HCT116 (cell line): Measurements from ENCODE around the gene FSD1L. TPM values are rescaled to one million over a fixed set of nuclear protein-coding genes. Genes with fewer than 3 reads are reported as not detected.

ENCODE experiments used
- ATAC-seq: fragments of 200-7000 bp; cut with Tn5 transposase; 2 replicates; pipeline ENCODE4 v1.9.1; 2020; ENCODE audit warnings: mild to moderate bottlenecking, moderate library complexity
- BruUV-seq: library from RNA; stranded (reverse); fragments of 400-500 nt; replicated peaks from 2 replicates; lab custom pipeline; 2021; lab: Mats Ljungman, UMichigan
- CTCF ChIA-PET: fragments of 300-600 bp; sonication (Branson Sonifier 250); formaldehyde crosslinking; loops from one replicate; lab custom pipeline; 2021; ENCODE audit warnings: antibody characterized with exemption; lab: Charles Lee
- POLR2A ChIA-PET: fragments of 300-600, 350-600 bp; sonication (Branson Sonifier 250); formaldehyde crosslinking; loops from one replicate; lab custom pipeline; 2021; ENCODE audit warnings: antibody characterized with exemption; lab: Charles Lee
- RAD21 ChIA-PET, 2 experiments: fragments of 300-600 bp; sonication (Branson Sonifier 250); formaldehyde crosslinking; loops; one replicate each; lab custom pipeline; 2023; ENCODE audit warnings: low total read pairs in 2 of 2; ENCODE audit not compliant: uncharacterized antibody in 2 of 2, unreplicated experiment in 2 of 2, low non-redundant PET in 1 of 2; lab: Charles Lee
- DNase-seq: peaks from one replicate; pipeline ENCODE4 v3.0.0-alpha.2; 2010; ENCODE audit warnings: low read depth, low spot score
- H2AFZ ChIP-seq: fragments of 200-600 bp; shearing (Covaris generic), sonication (generic); 2 replicates; pipeline ENCODE4 v1.6.1; 2017; ENCODE audit warnings: low read depth, mixed run types, mixed read lengths, antibody characterized with exemption, low read length; ENCODE audit not compliant: poor library complexity, severe bottlenecking
- H3K27ac ChIP-seq: 2 replicates; pipeline ENCODE4 v1.5.1; 2012; ENCODE audit warnings: low read depth, low read length
- H3K27me3 ChIP-seq: fragments of 200-600 bp; sonication (generic); 2 replicates; pipeline ENCODE4 v1.6.1; 2016; ENCODE audit warnings: mixed run types, low read length, mixed read lengths; ENCODE audit not compliant: insufficient read depth
- H3K36me3 ChIP-seq, 2 experiments: fragments of 200-500 bp in 1 of 2; fragments of 200-600 bp in 1 of 2; sonication (Bioruptor generic) in 1 of 2; sonication (generic) in 1 of 2; 2 replicates each; pipeline versions ENCODE4 v1.5.1 to v1.6.1; 2014 to 2016; ENCODE audit warnings: low read length in 2 of 2, inconsistent platforms in 1 of 2, mixed read lengths in 1 of 2, mixed run types in 1 of 2; ENCODE audit not compliant: insufficient read depth in 2 of 2, control insufficient read depth in 1 of 2
- H3K4me1 ChIP-seq, 2 experiments: fragments of 200-600 bp in 1 of 2; sonication (generic) in 1 of 2; 2 replicates each; pipeline versions ENCODE4 v1.5.1 to v1.6.1; 2012 to 2017; ENCODE audit warnings: low read length in 2 of 2, inconsistent platforms in 1 of 2, mild to moderate bottlenecking in 1 of 2, mixed read lengths in 1 of 2, mixed run types in 1 of 2, moderate library complexity in 1 of 2; ENCODE audit not compliant: insufficient read depth in 2 of 2, control insufficient read depth in 1 of 2
- H3K4me2 ChIP-seq: fragments of 200-600 bp; sonication (generic); 2 replicates; pipeline ENCODE4 v1.6.1; 2017; ENCODE audit warnings: mixed run types, low read length, mixed read lengths
- H3K4me3 ChIP-seq, 2 experiments: fragments of 200-600 bp in 1 of 2; sonication (generic) in 1 of 2; replicated peaks in 1 of 2; 2 replicates each; pipeline ENCODE4 v1.5.1; 2011 to 2016; ENCODE audit warnings: low read length in 2 of 2, control low read depth in 1 of 2, low read depth in 1 of 2, mild to moderate bottlenecking in 1 of 2, mixed read lengths in 1 of 2, mixed run types in 1 of 2
- H3K79me2 ChIP-seq: fragments of 200-600 bp; sonication (generic); 2 replicates; pipeline ENCODE4 v1.6.1; 2017; ENCODE audit warnings: mild to moderate bottlenecking, mixed run types, low read length, moderate library complexity, mixed read lengths; ENCODE audit not compliant: insufficient read depth
- H3K9ac ChIP-seq: fragments of 200-600 bp; sonication (generic); 2 replicates; pipeline ENCODE4 v1.6.1; 2016; ENCODE audit warnings: low read length, mixed read lengths
- H3K9me2 ChIP-seq: fragments of 200-600 bp; sonication (generic), shearing (Covaris generic); 2 replicates; pipeline ENCODE4 v1.6.1; 2017; ENCODE audit warnings: mixed run types, mild to moderate bottlenecking, moderate library complexity; ENCODE audit not compliant: insufficient read depth
- H3K9me3 ChIP-seq, 2 experiments: fragments of 200-500 bp in 1 of 2; fragments of 200-600 bp in 1 of 2; sonication (Bioruptor generic) in 1 of 2; sonication (generic) in 1 of 2; 2 replicates each; pipeline ENCODE4 v1.6.1; 2014 to 2017; ENCODE audit warnings: low read length in 2 of 2, mixed read lengths in 2 of 2, inconsistent platforms in 1 of 2, low read depth in 1 of 2, mild to moderate bottlenecking in 1 of 2, mixed run types in 1 of 2, moderate library complexity in 1 of 2; ENCODE audit not compliant: control insufficient read depth in 1 of 2, insufficient read depth in 1 of 2
- H4K20me1 ChIP-seq: fragments of 200-600 bp; sonication (generic), shearing (Covaris generic); 2 replicates; pipeline ENCODE4 v1.6.1; 2017; ENCODE audit warnings: mixed run types, mild to moderate bottlenecking, moderate library complexity; ENCODE audit not compliant: insufficient read depth
- ATF3 ChIP-seq: IDR thresholded peaks from 2 replicates; pipeline ENCODE4 v1.6.1; 2012
- CEBPB ChIP-seq: IDR thresholded peaks from 2 replicates; pipeline ENCODE4 v1.6.1; 2012; ENCODE audit warnings: low read depth
- CTCF ChIP-seq, 3 experiments: fragments of 200-600 bp in 1 of 3; sonication (generic) in 1 of 3; IDR thresholded peaks in 2 of 3; conservative IDR thresholded peaks in 1 of 3; 2 replicates each; pipeline ENCODE4 v1.5.1; 2012 to 2017; ENCODE audit warnings: low read depth in 2 of 3, low read length in 2 of 3, antibody characterized with exemption in 1 of 3, borderline replicate concordance in 1 of 3, control low read depth in 1 of 3, mild to moderate bottlenecking in 1 of 3, mixed read lengths in 1 of 3, mixed run types in 1 of 3, moderate library complexity in 1 of 3; ENCODE audit not compliant: insufficient read depth in 1 of 3
- EGR1 ChIP-seq: IDR thresholded peaks from 2 replicates; pipeline ENCODE4 v1.6.1; 2012; ENCODE audit warnings: low read depth
- ELF1 ChIP-seq: IDR thresholded peaks from 2 replicates; pipeline ENCODE4 v1.6.1; 2012; ENCODE audit warnings: low read depth, borderline replicate concordance
- EZH2 ChIP-seq: fragments of 200-600 bp; sonication (generic); IDR thresholded peaks from 2 replicates; pipeline ENCODE4 v1.6.1; 2017; ENCODE audit warnings: antibody characterized with exemption, mixed run types
- FOSL1 ChIP-seq: IDR thresholded peaks from 2 replicates; pipeline ENCODE4 v1.6.1; 2012; ENCODE audit warnings: low read depth
- JUND ChIP-seq: IDR thresholded peaks from 2 replicates; pipeline ENCODE4 v1.6.1; 2012
- POLR2AphosphoS5 ChIP-seq: IDR thresholded peaks from 2 replicates; pipeline ENCODE4 v1.6.1; 2011; ENCODE audit warnings: mild to moderate bottlenecking, low read depth, low read length, moderate library complexity
- RAD21 ChIP-seq: IDR thresholded peaks from 2 replicates; pipeline ENCODE4 v1.6.1; 2012; ENCODE audit warnings: low read depth, mild to moderate bottlenecking
- SIN3A ChIP-seq: IDR thresholded peaks from 2 replicates; pipeline ENCODE4 v1.6.1; 2012; ENCODE audit warnings: low read depth
- SP1 ChIP-seq: IDR thresholded peaks from 2 replicates; pipeline ENCODE4 v1.6.1; 2012; ENCODE audit warnings: low read depth
- SRF ChIP-seq: IDR thresholded peaks from 2 replicates; pipeline ENCODE4 v1.6.1; 2012; ENCODE audit warnings: low read depth
- TCF7L2 ChIP-seq: IDR thresholded peaks from 2 replicates; pipeline ENCODE4 v1.7.0; 2011; ENCODE audit warnings: borderline replicate concordance, inconsistent platforms; ENCODE audit not compliant: insufficient read depth, insufficient read length; ENCODE audit errors: extremely low read depth
- YY1 ChIP-seq: IDR thresholded peaks from 2 replicates; pipeline ENCODE4 v1.6.1; 2011; ENCODE audit warnings: low read length, low read depth, moderate library complexity, mild to moderate bottlenecking; ENCODE audit not compliant: insufficient replicate concordance; ENCODE audit errors: extremely low read depth
- intact Hi-C: fragments of 100-400 bp; cut with micrococcal nuclease; formaldehyde crosslinking; loops from 2 replicates; pipeline ENCODE4 v1.10.0; 2022
- total RNA-seq: library from RNA; stranded (reverse); gene quantifications from one replicate; pipeline ENCODE4 v1.2.1, GENCODE V29; 2021; ENCODE audit not compliant: unreplicated experiment
- TF ChIP-seq, protein P1 (sequence below): IDR thresholded peaks from 2 replicates; pipeline ENCODE4 v1.6.1; 2011; ENCODE audit warnings: mild to moderate bottlenecking, low read length, moderate library complexity; ENCODE audit not compliant: insufficient replicate concordance; ENCODE audit errors: extremely low read depth
- TF ChIP-seq, protein P2 (sequence below): IDR thresholded peaks from 2 replicates; pipeline ENCODE4 v1.6.1; 2012; ENCODE audit warnings: low read depth

FSD1L gene
- total RNA-seq, 1 experiment from 2014 or later: 5.5 TPM

DNA sequence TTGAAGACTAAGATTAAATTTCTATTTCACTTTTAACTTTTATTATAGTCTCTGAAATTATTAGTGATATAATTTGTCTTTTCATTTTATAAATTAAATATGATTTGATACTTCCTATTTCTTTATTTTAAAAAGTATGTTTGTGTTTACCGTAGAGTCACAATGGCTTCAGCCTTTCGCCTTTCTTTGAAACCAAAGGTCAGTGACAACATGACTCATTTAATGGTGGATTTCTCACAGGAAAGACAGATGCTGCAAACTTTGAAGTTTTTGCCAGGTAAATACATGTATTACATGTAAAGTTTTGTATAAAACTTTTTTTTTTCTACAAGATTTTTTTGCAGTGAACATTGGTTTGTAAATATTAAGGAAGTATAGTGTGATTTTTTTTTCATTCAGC is 36.4 kb downstream of the FSD1L start:
- Histone ChIP-seq H3K27me3 (no peaks in the 10 kb centered on the region), H3K9me3 (no peaks in the 10 kb centered on the region), H2AFZ (no peak overlapping the region), H3K4me1 (no peaks in the 10 kb centered on the region), H3K9me2 (no peaks in the 10 kb centered on the region), H3K4me3 (no peak overlapping the region), H4K20me1 (0 out of 2 replicates have a peak, but pooled peaks cover 4% of the 10 kb centered on the region), H3K79me2 (0 out of 2 replicates have a peak, but pooled peaks cover 6% of the 10 kb centered on the region), H3K4me2 (no peak overlapping the region), H3K27ac (no peak overlapping the region), H3K36me3 (no peaks in the 10 kb centered on the region), H3K9ac (no peak overlapping the region)
- ChIA-PET RAD21 (no interaction called here), POLR2A (no interaction called here), CTCF (no interaction called here)
- intact Hi-C loops: no loop called here
- TF ChIP-seq CEBPB (no peak), EZH2 (no peak), FOSL1 (no peak), YY1 (no peak), RAD21 (no peak), ATF3 (no peak), JUND (no peak), TCF7L2 (no peak), ELF1 (no peak), CTCF (IDR thresholded peaks at IDR 0.05 in 2 of 3, conservative IDR thresholded peaks at IDR 0.05 in 1 of 3; ENCODE audit: borderline replicate concordance in 1 of 3, insufficient read depth in 1 of 3, low read depth in 2 of 3, low read length in 2 of 3) (no peak), POLR2AphosphoS5 (no peak), SRF (no peak), EGR1 (no peak), SP1 (no peak), SIN3A (no peak)
- TF ChIP-seq, protein P1, sequence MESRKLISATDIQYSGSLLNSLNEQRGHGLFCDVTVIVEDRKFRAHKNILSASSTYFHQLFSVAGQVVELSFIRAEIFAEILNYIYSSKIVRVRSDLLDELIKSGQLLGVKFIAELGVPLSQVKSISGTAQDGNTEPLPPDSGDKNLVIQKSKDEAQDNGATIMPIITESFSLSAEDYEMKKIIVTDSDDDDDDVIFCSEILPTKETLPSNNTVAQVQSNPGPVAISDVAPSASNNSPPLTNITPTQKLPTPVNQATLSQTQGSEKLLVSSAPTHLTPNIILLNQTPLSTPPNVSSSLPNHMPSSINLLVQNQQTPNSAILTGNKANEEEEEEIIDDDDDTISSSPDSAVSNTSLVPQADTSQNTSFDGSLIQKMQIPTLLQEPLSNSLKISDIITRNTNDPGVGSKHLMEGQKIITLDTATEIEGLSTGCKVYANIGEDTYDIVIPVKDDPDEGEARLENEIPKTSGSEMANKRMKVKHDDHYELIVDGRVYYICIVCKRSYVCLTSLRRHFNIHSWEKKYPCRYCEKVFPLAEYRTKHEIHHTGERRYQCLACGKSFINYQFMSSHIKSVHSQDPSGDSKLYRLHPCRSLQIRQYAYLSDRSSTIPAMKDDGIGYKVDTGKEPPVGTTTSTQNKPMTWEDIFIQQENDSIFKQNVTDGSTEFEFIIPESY: no peak
- TF ChIP-seq, protein P2, sequence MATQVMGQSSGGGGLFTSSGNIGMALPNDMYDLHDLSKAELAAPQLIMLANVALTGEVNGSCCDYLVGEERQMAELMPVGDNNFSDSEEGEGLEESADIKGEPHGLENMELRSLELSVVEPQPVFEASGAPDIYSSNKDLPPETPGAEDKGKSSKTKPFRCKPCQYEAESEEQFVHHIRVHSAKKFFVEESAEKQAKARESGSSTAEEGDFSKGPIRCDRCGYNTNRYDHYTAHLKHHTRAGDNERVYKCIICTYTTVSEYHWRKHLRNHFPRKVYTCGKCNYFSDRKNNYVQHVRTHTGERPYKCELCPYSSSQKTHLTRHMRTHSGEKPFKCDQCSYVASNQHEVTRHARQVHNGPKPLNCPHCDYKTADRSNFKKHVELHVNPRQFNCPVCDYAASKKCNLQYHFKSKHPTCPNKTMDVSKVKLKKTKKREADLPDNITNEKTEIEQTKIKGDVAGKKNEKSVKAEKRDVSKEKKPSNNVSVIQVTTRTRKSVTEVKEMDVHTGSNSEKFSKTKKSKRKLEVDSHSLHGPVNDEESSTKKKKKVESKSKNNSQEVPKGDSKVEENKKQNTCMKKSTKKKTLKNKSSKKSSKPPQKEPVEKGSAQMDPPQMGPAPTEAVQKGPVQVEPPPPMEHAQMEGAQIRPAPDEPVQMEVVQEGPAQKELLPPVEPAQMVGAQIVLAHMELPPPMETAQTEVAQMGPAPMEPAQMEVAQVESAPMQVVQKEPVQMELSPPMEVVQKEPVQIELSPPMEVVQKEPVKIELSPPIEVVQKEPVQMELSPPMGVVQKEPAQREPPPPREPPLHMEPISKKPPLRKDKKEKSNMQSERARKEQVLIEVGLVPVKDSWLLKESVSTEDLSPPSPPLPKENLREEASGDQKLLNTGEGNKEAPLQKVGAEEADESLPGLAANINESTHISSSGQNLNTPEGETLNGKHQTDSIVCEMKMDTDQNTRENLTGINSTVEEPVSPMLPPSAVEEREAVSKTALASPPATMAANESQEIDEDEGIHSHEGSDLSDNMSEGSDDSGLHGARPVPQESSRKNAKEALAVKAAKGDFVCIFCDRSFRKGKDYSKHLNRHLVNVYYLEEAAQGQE: no peak
- BruUV-seq: no TSS peak
- DNase-seq (no peak), ATAC-seq (no peak)
